Ascending aorta (tissue), 2 donors: ENCODE results near the gene SLC35F3. TPM values are rescaled to one million over a fixed set of nuclear protein-coding genes. Genes with fewer than 3 reads are reported as not detected.
"Not testable (repeated sequence)": the region's sequence is repeated elsewhere in the genome, so short reads cannot be mapped to it uniquely, and the experiment has no call there.

Source experiments
- DNase-seq, 2 donors: peaks; one replicate each; pipeline ENCODE4 v3.0.0-alpha.2; 2019; ENCODE audit warnings: low spot score in 2 of 2
- H3K27ac ChIP-seq, 2 donors: fragments of 200-600 bp; sonication (generic); one replicate each; pipeline ENCODE4 v1.5.1; 2016 to 2017; ENCODE audit warnings: mild to moderate bottlenecking in 1 of 2
- H3K27me3 ChIP-seq: fragments of 200-600 bp; sonication (generic); one replicate; pipeline ENCODE4 v1.5.1; 2017
- H3K36me3 ChIP-seq, 2 donors: fragments of 200-600 bp; sonication (generic); one replicate each; pipeline ENCODE4 v1.5.1; 2016
- H3K4me1 ChIP-seq, 2 donors: fragments of 200-600 bp; sonication (generic); one replicate each; pipeline ENCODE4 v1.5.1; 2016 to 2017; ENCODE audit warnings: mild to moderate bottlenecking in 1 of 2
- H3K4me3 ChIP-seq, 2 donors: fragments of 200-600 bp; sonication (generic); one replicate each; pipeline ENCODE4 v1.5.1; 2016 to 2017; ENCODE audit warnings: mild to moderate bottlenecking in 1 of 2
- H3K9me3 ChIP-seq, 2 donors: fragments of 200-600 bp; sonication (generic); one replicate each; pipeline ENCODE4 v1.5.1; 2016
- CTCF ChIP-seq, 3 experiments: fragments of 200-600 bp in 2 of 3; fragments of 450-650 bp in 1 of 3; sonication (generic) in 2 of 3; IDR thresholded peaks; one replicate each; pipeline ENCODE4 v1.5.1; 2016 to 2019; ENCODE audit warnings: antibody characterized with exemption in 3 of 3, mild to moderate bottlenecking in 1 of 3, moderate library complexity in 1 of 3
- intact Hi-C: fragments of 100-400 bp; cut with DNase I; formaldehyde crosslinking; loops from one replicate; pipeline ENCODE4 v1.15.1; 2023
- total RNA-seq: library from RNA; depleted of rRNA; stranded (reverse); fragments of >200 nt; gene quantifications from one replicate; pipeline ENCODE4 v1.1.0, GENCODE V29; 2016

Gene SLC35F3
- total RNA-seq, 1 donor from 2014 or later: 1.4 TPM

- intact Hi-C loops: no loop called here
- no peaks in the 10 kb centered on the region for H3K4me1 ChIP-seq
- no peak for DNase-seq
- no peaks in the 10 kb centered on the region for H3K9me3 ChIP-seq
- no peak for TF ChIP-seq CTCF (IDR thresholded peaks at IDR 0.05)
- no peaks in the 10 kb centered on the region for H3K27me3 ChIP-seq
- no peaks in the 10 kb centered on the region for H3K36me3 ChIP-seq
- H3K27ac ChIP-seq: no peak overlapping the region
- no peak overlapping the region for H3K4me3 ChIP-seq
Measured at GRCh38 chr1:233883671-233884070, 20.8 kb upstream of the SLC35F3 start.

- H3K4me3 ChIP-seq: no peak overlapping the region
- H3K27me3 ChIP-seq: no peaks in the 10 kb centered on the region
- H3K9me3 ChIP-seq: no peaks in the 10 kb centered on the region
- no peak for TF ChIP-seq CTCF (IDR thresholded peaks at IDR 0.05)
- intact Hi-C loops: no loop called here
- no peak for DNase-seq
- H3K36me3 ChIP-seq: no peaks in the 10 kb centered on the region
- no peaks in the 10 kb centered on the region for H3K4me1 ChIP-seq
- H3K27ac ChIP-seq: no peak overlapping the region
Measured at GRCh38 chr1:233884461-233885151, 19.9 kb upstream of the SLC35F3 start.

GRCh38 chr1:233885196-233885920 is 19.1 kb upstream of the SLC35F3 start:
- no peak overlapping the region for H3K27ac ChIP-seq
- DNase-seq: no peak
- no peaks in the 10 kb centered on the region for H3K9me3 ChIP-seq
- H3K27me3 ChIP-seq: no peaks in the 10 kb centered on the region
- no peak for TF ChIP-seq CTCF (IDR thresholded peaks at IDR 0.05)
- no peaks in the 10 kb centered on the region for H3K36me3 ChIP-seq
- H3K4me3 ChIP-seq: no peak overlapping the region
- no peaks in the 10 kb centered on the region for H3K4me1 ChIP-seq
- intact Hi-C loops: no loop called here

- H3K4me3 ChIP-seq, H3K27me3 ChIP-seq, intact Hi-C loops, H3K9me3 ChIP-seq, DNase-seq, H3K4me1 ChIP-seq, H3K27ac ChIP-seq, H3K36me3 ChIP-seq: not testable (repeated sequence)
Measured at GRCh38 chr1:233891151-233891550, 13.3 kb upstream of the SLC35F3 start.

GRCh38 chr1:233897325-233898162 is 6.9 kb upstream of the SLC35F3 start:
- DNase-seq: no peak
- H3K4me3 ChIP-seq: no peak overlapping the region
- intact Hi-C loops: no loop called here
- H3K36me3 ChIP-seq: no peaks in the 10 kb centered on the region
- no peaks in the 10 kb centered on the region for H3K27me3 ChIP-seq
- no peak for TF ChIP-seq CTCF (IDR thresholded peaks at IDR 0.05)
- H3K4me1 ChIP-seq: no peaks in the 10 kb centered on the region
- H3K27ac ChIP-seq: no peak overlapping the region
- H3K9me3 ChIP-seq: peaks cover 0 to 3% of the 10 kb centered on the region in 2 donors

- intact Hi-C loops: no loop called here
- Histone ChIP-seq H3K9me3 (peaks cover 0 to 3% of the 10 kb centered on the region in 2 donors), H3K4me3 (no peak overlapping the region), H3K4me1 (no peaks in the 10 kb centered on the region), H3K27ac (no peak overlapping the region), H3K27me3 (peaks cover 3% of the 10 kb centered on the region), H3K36me3 (no peaks in the 10 kb centered on the region)
- TF ChIP-seq CTCF (IDR thresholded peaks at IDR 0.05): no peak
- DNase-seq: no peak
Measured at GRCh38 chr1:233901495-233901894, 3.0 kb upstream of the SLC35F3 start.
